Central memory CD8-positive, alpha-beta T cell (primary cell): Measurements from ENCODE around the gene CYP2A7.
"Not testable (repeated sequence)": the region's sequence is repeated elsewhere in the genome, so short reads cannot be mapped to it uniquely, and the experiment has no call there.

Source experiments
- ATAC-seq: fragments of 150-1000 bp; cut with Tn5 transposase; replicated peaks from 2 replicates; pipeline ENCODE4 v1.10.0; 2022; ENCODE audit warnings: mild to moderate bottlenecking, moderate FRiP score, moderate number of reproducible peaks; ENCODE audit not compliant: poor library complexity, severe bottlenecking; ENCODE audit errors: extremely low read depth
- DNase-seq, 2 donors: peaks; one replicate each; pipeline ENCODE4 v3.0.0; 2021; ENCODE audit warnings: low spot score in 2 of 2
- H3K27ac Mint-ChIP-seq: one replicate; pipeline ENCODE4 v1.8.0; 2022; ENCODE audit warnings: low read depth, mild to moderate bottlenecking, moderate library complexity, mixed read lengths
- H3K27me3 Mint-ChIP-seq: one replicate; pipeline ENCODE4 v1.8.0; 2022; ENCODE audit warnings: mixed read lengths
- H3K36me3 Mint-ChIP-seq: one replicate; pipeline ENCODE4 v1.8.0; 2022; ENCODE audit warnings: mild to moderate bottlenecking, moderate library complexity, mixed read lengths; ENCODE audit not compliant: insufficient read depth
- H3K4me1 Mint-ChIP-seq: one replicate; pipeline ENCODE4 v1.8.0; 2022; ENCODE audit warnings: mixed read lengths
- H3K4me3 Mint-ChIP-seq: one replicate; pipeline ENCODE4 v1.8.0; 2022; ENCODE audit warnings: mild to moderate bottlenecking, moderate library complexity, mixed read lengths
- H3K9me3 Mint-ChIP-seq: one replicate; pipeline ENCODE4 v1.8.0; 2022; ENCODE audit warnings: mixed read lengths

The CYP2A7 gene

DNA sequence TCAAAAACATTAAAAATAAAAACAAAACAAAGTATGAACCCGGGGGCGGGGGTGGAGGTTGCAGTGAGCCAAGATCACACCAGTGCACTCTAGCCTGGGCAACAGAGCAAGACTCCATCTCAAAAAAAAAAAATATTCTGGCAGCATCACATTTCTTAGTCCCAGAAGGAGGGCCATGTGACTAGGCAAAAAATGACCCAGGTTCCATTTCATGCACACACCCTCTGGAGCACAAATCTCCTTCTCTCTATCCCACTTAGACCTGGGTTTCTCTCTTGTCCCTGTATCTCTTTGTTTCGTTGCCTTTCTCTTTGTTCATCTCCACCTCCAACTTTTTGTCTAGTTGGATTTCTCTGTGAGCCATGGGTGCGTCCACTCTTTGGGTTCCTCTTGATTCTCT is 6.2 kb upstream of the CYP2A7 start:
- H3K4me3 Mint-ChIP-seq, result no peak overlapping the region
- DNase-seq (no peak), ATAC-seq (no peak)
- no peaks in the 10 kb centered on the region for H3K4me1 Mint-ChIP-seq
- peaks cover 32% of the 10 kb centered on the region for H3K27me3 Mint-ChIP-seq
- no peaks in the 10 kb centered on the region for H3K36me3 Mint-ChIP-seq
- no peaks in the 10 kb centered on the region for H3K9me3 Mint-ChIP-seq
- H3K27ac Mint-ChIP-seq, result no peak overlapping the region

DNA sequence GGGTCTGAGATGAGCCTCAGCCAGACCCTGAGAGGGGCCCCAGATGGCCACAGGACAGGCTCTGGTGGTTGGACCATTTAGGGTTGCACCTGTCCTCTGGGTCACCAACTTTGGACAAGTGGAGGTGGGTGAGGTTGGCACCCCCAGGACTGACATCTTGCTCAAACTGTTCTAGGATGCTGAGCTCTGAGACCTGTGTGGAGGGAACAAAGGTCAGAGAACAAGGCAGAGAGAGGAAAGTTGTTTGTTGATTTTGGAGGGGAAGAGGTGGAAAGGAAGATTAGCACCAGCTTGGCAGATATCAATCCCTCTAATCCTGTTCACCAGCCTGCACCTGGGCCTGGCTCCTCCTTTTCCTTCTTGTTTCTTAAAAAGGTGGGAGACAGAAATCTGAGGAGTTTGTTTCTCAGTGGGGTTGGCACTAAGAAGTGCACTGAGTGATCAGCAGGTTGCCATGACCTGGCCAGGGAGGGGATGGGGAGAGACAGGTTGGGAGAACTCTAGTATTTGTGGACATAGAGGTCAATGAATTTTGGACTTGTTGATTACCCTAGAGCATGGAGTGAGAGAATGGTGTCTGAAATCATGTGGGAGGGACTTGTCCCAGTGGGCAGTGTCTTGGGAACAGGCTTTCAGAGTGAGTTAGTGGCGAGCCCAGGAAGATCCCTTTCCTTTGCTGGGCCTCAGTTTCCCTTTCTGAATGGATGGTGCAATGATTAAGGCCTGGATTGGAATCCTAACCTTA is 2.3 kb upstream of the CYP2A7 start:
- H3K9me3 Mint-ChIP-seq, H3K4me1 Mint-ChIP-seq, DNase-seq, H3K27ac Mint-ChIP-seq, H3K36me3 Mint-ChIP-seq, H3K4me3 Mint-ChIP-seq, ATAC-seq: not testable (repeated sequence)
- peaks cover 42% of the 10 kb centered on the region for H3K27me3 Mint-ChIP-seq

DNA sequence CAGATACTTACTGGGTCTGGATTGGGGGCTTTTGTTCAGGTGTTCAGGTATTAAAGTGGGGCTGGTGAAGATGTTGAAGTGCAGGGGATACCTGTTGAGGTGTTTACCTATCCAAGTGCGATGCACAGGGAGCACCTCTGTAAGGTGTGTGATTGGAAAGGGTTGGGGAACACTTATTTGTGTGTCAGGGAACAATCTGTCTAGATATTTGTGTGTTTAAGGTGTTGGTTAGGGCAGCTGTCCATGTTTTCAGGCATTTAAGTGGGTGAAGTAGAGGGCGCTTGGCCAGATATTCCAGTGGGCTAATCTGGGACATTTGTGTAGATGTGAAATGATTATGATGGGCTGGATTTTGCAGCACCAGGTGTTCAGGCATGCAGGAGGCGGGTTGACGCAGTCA is 2.7 kb downstream of the CYP2A7 start:
- Mint-ChIP-seq H3K27me3 (peaks cover 67% of the 10 kb centered on the region), H3K4me1 (peaks cover 14% of the 10 kb centered on the region)
- not testable (repeated sequence) for H3K4me3 Mint-ChIP-seq, DNase-seq, H3K27ac Mint-ChIP-seq, ATAC-seq, H3K36me3 Mint-ChIP-seq, H3K9me3 Mint-ChIP-seq

DNA sequence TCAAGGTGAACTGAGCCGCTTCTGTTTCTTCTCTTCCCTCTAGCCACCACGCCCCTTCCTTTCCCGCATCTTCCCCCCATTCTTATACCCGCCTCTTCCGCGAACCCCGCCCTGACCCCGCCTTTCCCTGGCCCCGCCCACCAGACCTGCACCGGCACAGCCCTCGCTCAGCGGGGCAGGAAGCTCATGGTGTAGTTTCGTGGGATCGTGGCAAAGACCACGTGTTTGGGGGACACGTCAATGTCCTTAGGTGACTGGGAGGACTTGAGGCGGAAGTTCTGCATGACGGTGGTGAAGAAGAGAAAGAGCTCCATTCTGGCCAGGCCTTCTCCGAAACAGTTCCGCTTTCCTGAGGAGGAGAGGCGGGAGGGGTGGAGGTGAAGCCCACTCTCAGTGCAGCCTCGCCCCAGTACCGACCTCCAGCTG is 6.5 kb downstream of the CYP2A7 start:
- ATAC-seq, result peak; percentile 91
- H3K36me3 Mint-ChIP-seq, H3K4me1 Mint-ChIP-seq, H3K9me3 Mint-ChIP-seq: not testable (repeated sequence)
- peak; percentile 67 to 83 for DNase-seq
- H3K27me3 Mint-ChIP-seq, result peaks cover 77% of the 10 kb centered on the region
- H3K4me3 Mint-ChIP-seq, result peak overlapping the region; percentile 68
- H3K27ac Mint-ChIP-seq, result peak overlapping the region; percentile 58

DNA sequence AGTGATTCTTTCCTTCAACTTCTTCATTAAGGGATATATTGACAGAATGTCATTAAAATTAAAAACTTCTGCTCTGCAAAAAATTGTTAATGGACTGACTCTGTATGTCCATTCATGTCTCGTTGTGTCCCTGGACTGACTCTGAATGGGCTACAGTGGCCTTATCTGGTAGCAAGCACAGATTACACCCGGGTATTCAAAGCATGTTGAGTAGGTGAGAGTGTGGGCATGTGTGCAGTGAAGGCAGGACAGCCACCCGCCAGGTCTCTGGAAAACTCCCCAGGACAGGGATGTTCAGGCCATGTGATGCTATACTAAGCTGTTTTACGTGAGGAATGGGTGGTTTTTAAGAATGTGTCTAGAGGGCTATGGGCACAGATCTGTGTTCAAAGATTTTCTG is 7.2 kb downstream of the CYP2A7 start:
- H3K27ac Mint-ChIP-seq, result peak overlapping the region; percentile 58

DNA sequence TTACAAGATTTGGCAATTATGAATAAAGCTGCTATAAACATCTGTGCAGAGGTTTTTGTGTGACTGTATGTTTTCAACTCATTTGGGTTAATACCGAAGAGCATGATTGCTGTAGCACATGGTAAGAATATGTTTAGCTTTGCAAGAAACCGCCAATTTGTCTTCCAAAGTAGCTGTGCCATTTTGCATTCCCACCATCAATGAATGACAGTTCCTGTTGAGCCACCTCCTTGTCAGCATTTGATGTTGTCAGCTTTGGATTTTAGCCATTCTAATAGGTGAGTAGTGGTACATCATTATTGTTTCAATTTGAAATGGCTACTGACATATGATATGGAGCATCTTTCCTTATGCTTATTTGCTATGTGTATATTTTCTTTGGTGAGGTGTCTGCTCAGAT is 8.2 kb downstream of the CYP2A7 start:
- H3K9me3 Mint-ChIP-seq, H3K27ac Mint-ChIP-seq, H3K4me1 Mint-ChIP-seq, H3K36me3 Mint-ChIP-seq, ATAC-seq, H3K4me3 Mint-ChIP-seq, DNase-seq: not testable (repeated sequence)
- H3K27me3 Mint-ChIP-seq, result peaks cover 75% of the 10 kb centered on the region

More for the DNA sequence above, 7.2 kb downstream of the CYP2A7 start:
- peak overlapping the region; percentile 68 for H3K4me3 Mint-ChIP-seq
- H3K27me3 Mint-ChIP-seq, result peaks cover 77% of the 10 kb centered on the region
- DNase-seq, H3K9me3 Mint-ChIP-seq, H3K4me1 Mint-ChIP-seq, H3K36me3 Mint-ChIP-seq: not testable (repeated sequence)
- ATAC-seq, result peak; percentile 10

DNA sequence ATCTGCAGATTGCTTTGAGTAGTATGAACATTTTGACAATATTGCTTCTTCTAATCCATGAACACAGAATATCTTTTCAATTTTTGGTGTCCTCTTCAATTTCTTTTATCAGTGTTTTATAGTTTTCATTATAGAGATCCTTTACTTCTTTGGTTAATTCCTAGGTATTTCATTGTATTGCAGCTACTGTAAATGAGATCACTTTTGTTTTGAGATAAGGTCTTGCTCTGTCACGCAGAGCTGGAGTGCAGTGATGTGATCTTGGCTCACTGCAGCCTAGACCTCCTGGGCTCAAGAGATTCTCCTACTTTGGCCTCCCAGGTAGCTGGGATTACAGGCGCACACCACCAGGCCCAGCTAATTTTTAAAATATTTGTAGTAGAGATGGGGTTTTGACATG is 9.8 kb downstream of the CYP2A7 start:
- no peaks in the 10 kb centered on the region for H3K9me3 Mint-ChIP-seq
- H3K4me1 Mint-ChIP-seq, result peaks cover 9% of the 10 kb centered on the region
- H3K27me3 Mint-ChIP-seq, result peaks cover 58% of the 10 kb centered on the region
- no peaks in the 10 kb centered on the region for H3K36me3 Mint-ChIP-seq
- no peak for DNase-seq
- no peak overlapping the region for H3K4me3 Mint-ChIP-seq
- no peak overlapping the region for H3K27ac Mint-ChIP-seq
- ATAC-seq, result no peak

DNA sequence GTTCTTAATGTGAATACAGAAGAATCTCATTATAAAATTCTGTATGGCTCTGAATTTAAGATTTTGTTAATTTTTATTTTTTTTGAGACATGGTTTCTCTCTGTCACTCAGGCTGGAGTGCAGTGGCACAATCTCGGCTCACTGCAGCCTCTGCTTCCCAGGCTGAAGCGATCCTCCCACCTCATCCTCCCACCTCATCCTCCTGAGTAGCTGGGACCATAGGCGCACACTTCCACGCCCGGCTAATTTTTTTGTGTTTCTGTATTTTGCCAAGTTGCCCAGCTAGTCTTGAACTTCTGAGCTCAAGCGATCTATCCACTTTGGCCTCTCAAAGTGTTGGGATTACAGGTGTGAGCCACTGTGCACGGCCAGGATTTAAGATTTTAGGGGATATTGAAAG is 14.3 kb downstream of the CYP2A7 start:
- H3K36me3 Mint-ChIP-seq, result no peaks in the 10 kb centered on the region
- no peak overlapping the region for H3K4me3 Mint-ChIP-seq
- no peaks in the 10 kb centered on the region for H3K4me1 Mint-ChIP-seq
- peaks cover 46% of the 10 kb centered on the region for H3K27me3 Mint-ChIP-seq
- DNase-seq (no peak), ATAC-seq (no peak)
- no peak overlapping the region for H3K27ac Mint-ChIP-seq
- no peaks in the 10 kb centered on the region for H3K9me3 Mint-ChIP-seq

DNA sequence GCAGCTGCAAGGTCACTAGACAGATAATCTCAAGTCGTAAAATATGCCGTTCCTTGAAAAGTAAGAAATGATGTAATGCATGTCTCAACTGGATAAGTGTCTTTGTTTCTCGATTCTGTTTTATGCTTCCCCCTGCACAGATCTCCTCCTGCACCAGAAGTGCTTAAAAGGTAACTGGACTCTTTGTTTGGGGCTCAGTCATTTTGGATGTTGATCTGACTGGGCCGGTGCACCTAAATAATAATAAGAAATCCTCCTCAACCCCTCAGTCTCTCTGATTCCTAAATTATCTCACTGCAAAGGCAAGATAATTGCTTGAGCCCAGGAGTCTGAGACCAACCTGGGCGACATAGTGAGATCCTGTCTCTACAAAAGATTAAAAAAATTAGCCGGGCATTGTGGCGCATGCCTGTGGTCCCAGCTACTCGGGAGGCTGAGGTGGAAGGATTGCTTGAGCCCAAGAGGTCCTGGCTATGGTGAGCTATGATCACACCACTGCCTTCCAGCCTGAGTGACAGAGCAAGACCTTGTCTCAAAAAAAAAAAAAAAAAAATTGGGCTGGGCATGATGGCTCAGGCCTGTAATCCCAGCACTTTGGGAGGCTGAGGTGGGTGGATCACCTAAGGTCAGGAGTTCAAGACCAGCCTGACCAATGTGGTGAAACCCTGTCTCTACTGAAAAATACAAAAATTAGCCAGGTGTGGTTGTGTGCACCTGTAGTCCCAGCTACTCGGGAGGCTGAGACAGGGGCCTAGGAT is 17.1 kb downstream of the CYP2A7 start:
- H3K9me3 Mint-ChIP-seq, H3K4me1 Mint-ChIP-seq, H3K36me3 Mint-ChIP-seq, ATAC-seq, DNase-seq, H3K4me3 Mint-ChIP-seq, H3K27ac Mint-ChIP-seq: not testable (repeated sequence)
- H3K27me3 Mint-ChIP-seq, result peaks cover 19% of the 10 kb centered on the region

DNA sequence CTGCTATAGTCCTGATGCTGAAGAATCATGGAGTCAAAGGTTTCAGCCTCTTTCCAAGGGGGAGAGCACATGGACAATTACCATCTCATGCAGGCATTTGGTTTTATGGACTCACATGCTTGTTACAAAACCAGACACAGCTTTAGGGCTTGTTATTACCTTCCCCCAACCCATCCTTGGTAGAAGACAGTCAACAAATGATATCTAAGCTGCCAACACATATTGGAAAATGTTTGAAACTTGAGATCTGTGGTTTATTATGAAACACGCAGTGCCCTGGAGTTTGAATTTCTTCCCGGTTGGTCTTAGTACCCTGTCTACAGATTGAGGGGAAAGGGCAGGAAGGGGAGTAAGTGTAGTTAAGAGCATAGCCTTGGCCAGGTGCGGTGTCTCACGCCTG is 19.2 kb downstream of the CYP2A7 start:
- Mint-ChIP-seq H3K36me3 (no peaks in the 10 kb centered on the region), H3K9me3 (no peaks in the 10 kb centered on the region), H3K4me3 (no peak overlapping the region), H3K27ac (no peak overlapping the region), H3K4me1 (no peaks in the 10 kb centered on the region), H3K27me3 (peaks cover 10% of the 10 kb centered on the region)
- DNase-seq, result no peak
- no peak for ATAC-seq

DNA sequence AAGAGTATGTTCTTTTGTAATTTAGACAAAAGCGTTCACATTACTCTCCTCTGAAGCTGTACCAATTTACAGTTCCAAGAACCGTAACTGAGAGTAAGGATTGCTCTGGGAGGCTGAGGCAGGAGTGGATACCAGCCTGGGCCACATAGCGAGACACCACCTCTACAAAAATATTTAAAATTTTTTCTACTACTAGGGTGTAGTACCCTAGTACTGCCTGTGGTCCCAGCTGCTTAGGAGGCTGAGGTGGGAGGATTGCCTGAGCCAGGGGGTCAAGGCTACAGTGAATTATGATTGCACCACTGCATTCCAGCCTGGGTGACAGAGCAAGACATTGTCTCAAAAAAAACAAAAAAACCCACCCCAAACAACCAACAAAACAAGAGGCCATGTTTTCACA is 19.7 kb downstream of the CYP2A7 start:
- no peaks in the 10 kb centered on the region for H3K9me3 Mint-ChIP-seq
- DNase-seq (no peak), ATAC-seq (no peak)
- H3K4me1 Mint-ChIP-seq, result no peaks in the 10 kb centered on the region
- peaks cover 10% of the 10 kb centered on the region for H3K27me3 Mint-ChIP-seq
- H3K27ac Mint-ChIP-seq, result no peak overlapping the region
- no peak overlapping the region for H3K4me3 Mint-ChIP-seq
- no peaks in the 10 kb centered on the region for H3K36me3 Mint-ChIP-seq

DNA sequence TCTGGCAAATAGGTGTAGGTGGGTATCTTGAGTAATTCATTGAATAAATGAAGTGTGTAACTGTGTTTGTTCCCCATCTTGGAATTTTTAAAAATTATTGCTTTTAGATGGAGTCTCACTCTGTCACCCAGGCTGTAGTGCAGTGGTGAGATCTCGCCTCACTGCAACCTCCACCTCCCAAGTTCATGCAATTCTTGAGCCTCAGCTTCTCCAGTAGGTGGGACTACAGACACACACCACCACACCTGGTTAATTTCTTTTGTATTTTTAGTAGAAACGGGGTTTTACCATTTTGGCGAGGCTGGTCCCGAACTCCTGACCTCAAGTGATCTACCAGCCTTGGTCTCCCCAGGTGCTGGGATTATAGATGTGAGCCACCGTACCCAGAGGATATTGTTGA is 23.9 kb downstream of the CYP2A7 start:
- DNase-seq (no peak), ATAC-seq (no peak)
- no peak overlapping the region for H3K27ac Mint-ChIP-seq
- no peaks in the 10 kb centered on the region for H3K4me1 Mint-ChIP-seq
- H3K27me3 Mint-ChIP-seq, result no peaks in the 10 kb centered on the region
- H3K36me3 Mint-ChIP-seq, result no peaks in the 10 kb centered on the region
- no peaks in the 10 kb centered on the region for H3K9me3 Mint-ChIP-seq
- H3K4me3 Mint-ChIP-seq, result no peak overlapping the region
